ENCODE results near the gene INAFM2. TPM values are rescaled to one million over a fixed set of nuclear protein-coding genes. Genes with fewer than 3 reads are reported as not detected.

The INAFM2 gene
- total and polyA plus RNA-seq, 9 of the 15 experiments (the other 6 are each of a cell fraction or from before 2014, with no cell fraction given) = 11.8 to 43.1 (median 27.2) TPM

DNA sequence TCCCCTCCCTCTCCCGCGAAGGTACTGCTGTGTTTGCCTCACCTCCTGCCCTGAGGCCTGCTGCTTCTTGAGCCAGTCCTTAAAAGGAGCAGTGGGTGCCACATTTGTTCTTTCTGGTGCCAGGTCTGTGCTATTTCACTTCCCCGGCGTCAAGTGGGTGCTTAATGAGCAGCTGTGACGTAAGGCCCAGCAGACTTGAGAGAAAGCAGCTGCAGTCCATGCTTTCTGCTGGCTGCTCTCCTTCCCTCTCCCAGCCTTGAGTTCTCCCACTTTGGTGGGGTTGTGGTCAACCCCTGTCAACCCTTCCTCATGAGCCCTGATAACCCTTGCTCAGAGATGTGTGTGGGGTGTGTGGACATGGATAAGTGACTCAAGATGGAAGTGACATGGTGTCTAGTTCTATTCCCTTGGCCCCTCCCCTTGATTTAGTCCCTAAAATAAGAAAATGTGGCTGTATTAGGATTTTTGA, 6.9 kb downstream of the INAFM2 start (continued):
- peak; percentile 71; the same call in 1 of the 2 replicates for TF ChIP-seq POLR2AphosphoS5 (IDR thresholded peaks at IDR 0.05; ENCODE audit: control insufficient read depth, insufficient read depth, low read depth, low read length)
- TF ChIP-seq BRF1 (IDR thresholded peaks at IDR 0.05; ENCODE audit: borderline replicate concordance, extremely low read depth, insufficient read length) = no peak
- no peak for TF ChIP-seq OTX1 (CRISPR knock-in tag; IDR thresholded peaks at IDR 0.05)
- TF ChIP-seq SMAD1 (IDR thresholded peaks at IDR 0.05; ENCODE audit: low read depth, low read length, partially characterized antibody) = no peak
- TF ChIP-seq BCOR (IDR thresholded peaks at IDR 0.05) = no peak
- TF ChIP-seq ZNF785 (CRISPR knock-in tag; IDR thresholded peaks at IDR 0.05) = no peak
- no peak for TF ChIP-seq ZNF184 (CRISPR knock-in tag; IDR thresholded peaks at IDR 0.05)
- TF ChIP-seq, protein P1, sequence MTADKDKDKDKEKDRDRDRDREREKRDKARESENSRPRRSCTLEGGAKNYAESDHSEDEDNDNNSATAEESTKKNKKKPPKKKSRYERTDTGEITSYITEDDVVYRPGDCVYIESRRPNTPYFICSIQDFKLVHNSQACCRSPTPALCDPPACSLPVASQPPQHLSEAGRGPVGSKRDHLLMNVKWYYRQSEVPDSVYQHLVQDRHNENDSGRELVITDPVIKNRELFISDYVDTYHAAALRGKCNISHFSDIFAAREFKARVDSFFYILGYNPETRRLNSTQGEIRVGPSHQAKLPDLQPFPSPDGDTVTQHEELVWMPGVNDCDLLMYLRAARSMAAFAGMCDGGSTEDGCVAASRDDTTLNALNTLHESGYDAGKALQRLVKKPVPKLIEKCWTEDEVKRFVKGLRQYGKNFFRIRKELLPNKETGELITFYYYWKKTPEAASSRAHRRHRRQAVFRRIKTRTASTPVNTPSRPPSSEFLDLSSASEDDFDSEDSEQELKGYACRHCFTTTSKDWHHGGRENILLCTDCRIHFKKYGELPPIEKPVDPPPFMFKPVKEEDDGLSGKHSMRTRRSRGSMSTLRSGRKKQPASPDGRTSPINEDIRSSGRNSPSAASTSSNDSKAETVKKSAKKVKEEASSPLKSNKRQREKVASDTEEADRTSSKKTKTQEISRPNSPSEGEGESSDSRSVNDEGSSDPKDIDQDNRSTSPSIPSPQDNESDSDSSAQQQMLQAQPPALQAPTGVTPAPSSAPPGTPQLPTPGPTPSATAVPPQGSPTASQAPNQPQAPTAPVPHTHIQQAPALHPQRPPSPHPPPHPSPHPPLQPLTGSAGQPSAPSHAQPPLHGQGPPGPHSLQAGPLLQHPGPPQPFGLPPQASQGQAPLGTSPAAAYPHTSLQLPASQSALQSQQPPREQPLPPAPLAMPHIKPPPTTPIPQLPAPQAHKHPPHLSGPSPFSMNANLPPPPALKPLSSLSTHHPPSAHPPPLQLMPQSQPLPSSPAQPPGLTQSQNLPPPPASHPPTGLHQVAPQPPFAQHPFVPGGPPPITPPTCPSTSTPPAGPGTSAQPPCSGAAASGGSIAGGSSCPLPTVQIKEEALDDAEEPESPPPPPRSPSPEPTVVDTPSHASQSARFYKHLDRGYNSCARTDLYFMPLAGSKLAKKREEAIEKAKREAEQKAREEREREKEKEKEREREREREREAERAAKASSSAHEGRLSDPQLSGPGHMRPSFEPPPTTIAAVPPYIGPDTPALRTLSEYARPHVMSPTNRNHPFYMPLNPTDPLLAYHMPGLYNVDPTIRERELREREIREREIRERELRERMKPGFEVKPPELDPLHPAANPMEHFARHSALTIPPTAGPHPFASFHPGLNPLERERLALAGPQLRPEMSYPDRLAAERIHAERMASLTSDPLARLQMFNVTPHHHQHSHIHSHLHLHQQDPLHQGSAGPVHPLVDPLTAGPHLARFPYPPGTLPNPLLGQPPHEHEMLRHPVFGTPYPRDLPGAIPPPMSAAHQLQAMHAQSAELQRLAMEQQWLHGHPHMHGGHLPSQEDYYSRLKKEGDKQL (CRISPR knock-in tag; IDR thresholded peaks at IDR 0.05; ENCODE audit: borderline replicate concordance) = no peak
- TF ChIP-seq RFX1 (IDR thresholded peaks at IDR 0.05) = no peak
- no peak for TF ChIP-seq KHSRP (IDR thresholded peaks at IDR 0.05)
- TF ChIP-seq CREB5 (CRISPR knock-in tag; IDR thresholded peaks at IDR 0.05) = no peak
- no peak for TF ChIP-seq KDM5B (IDR thresholded peaks at IDR 0.05; ENCODE audit: insufficient replicate concordance, low read depth, low read length)
- no peak for TF ChIP-seq BRF2 (IDR thresholded peaks at IDR 0.05; ENCODE audit: borderline replicate concordance, insufficient read depth, insufficient read length)
- TF ChIP-seq ZNF764 (CRISPR knock-in tag; IDR thresholded peaks at IDR 0.05; ENCODE audit: low read depth) = no peak
- peak; percentile 46 for TF ChIP-seq SAP30 (IDR thresholded peaks at IDR 0.05; ENCODE audit: borderline replicate concordance, insufficient read depth, low read depth, low read length, poor library complexity, severe bottlenecking)
- no peak for TF ChIP-seq AFF1 (IDR thresholded peaks at IDR 0.05; ENCODE audit: low read depth in 1 of 2, partially characterized antibody in 2 of 2)

Measured in K562 (cell line).